Effector CD4-positive, alpha-beta T cell (primary cell): ENCODE results near the gene RFT1.
"Not testable (repeated sequence)": the region's sequence is repeated elsewhere in the genome, so short reads cannot be mapped to it uniquely, and the experiment has no call there.

Experiments used
- DNase-seq: peaks from one replicate; pipeline ENCODE4 v3.0.0-alpha.2; 2020

Gene RFT1

GRCh38 chr3:53054233-53054632 is 76.0 kb downstream of the RFT1 start:
- not testable (repeated sequence) for DNase-seq

- DNase-seq: no peak
Measured at GRCh38 chr3:53051929-53052328, 78.3 kb downstream of the RFT1 start.

DNA sequence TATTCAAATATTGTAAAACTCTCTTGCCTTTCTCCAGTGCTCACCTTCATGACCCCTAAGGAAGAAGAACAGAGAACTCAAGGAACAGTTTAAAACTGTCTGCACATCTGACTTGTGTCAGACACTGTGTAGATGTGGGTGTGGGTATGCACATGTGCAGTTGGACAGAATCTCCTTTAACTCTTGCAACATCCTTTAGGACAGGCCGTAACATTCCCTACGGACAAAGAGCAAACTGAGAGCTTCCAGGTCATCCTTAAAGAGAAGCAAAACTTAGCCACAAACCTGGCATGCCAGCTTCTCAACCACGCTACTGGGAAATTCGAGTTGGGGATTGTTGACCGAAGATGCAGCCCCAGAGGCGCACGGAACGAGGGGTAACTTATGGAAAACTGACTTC is 80.2 kb downstream of the RFT1 start:
- no peak for DNase-seq

- peak; percentile 58 for DNase-seq
Measured at GRCh38 chr3:53046171-53047170, 83.8 kb downstream of the RFT1 start.

- DNase-seq: peak; percentile 66
Measured at GRCh38 chr3:53045518-53046170, 84.6 kb downstream of the RFT1 start, which contains the start of gene SFMBT1. Gene SFMBT1 (minus strand): TSS chr3:53046073. CDS start chr3:52969128, 76,945 bp downstream.

GRCh38 chr3:53044711-53045517 is 85.3 kb downstream of the RFT1 start:
- peak; percentile 56 for DNase-seq

- no peak for DNase-seq
Measured at GRCh38 chr3:53044371-53044710, 85.9 kb downstream of the RFT1 start.

DNA sequence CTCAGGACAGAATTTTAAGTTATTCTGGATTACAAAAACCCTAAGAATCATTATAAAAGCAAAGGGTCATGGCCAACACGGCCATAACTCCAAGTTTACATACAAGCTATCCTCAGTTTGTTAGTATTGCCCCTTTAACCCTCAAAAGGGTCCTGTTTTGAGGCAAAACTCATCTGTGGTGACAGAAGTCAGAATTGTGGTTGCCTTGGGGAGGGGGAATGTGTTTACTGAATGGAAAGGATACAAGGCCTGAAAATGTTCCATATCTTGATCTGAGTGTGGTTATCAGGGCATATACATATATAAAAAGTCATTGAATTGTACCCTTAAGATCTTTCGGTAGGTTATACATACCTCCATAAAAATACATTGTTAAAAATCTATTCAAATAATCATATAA is 86.5 kb downstream of the RFT1 start:
- no peak for DNase-seq

- no peak for DNase-seq
Measured at GRCh38 chr3:53042651-53043050, 87.6 kb downstream of the RFT1 start.

GRCh38 chr3:53040351-53040820 is 89.8 kb downstream of the RFT1 start:
- no peak for DNase-seq

GRCh38 chr3:53039376-53039752 is 90.9 kb downstream of the RFT1 start:
- no peak for DNase-seq

DNA sequence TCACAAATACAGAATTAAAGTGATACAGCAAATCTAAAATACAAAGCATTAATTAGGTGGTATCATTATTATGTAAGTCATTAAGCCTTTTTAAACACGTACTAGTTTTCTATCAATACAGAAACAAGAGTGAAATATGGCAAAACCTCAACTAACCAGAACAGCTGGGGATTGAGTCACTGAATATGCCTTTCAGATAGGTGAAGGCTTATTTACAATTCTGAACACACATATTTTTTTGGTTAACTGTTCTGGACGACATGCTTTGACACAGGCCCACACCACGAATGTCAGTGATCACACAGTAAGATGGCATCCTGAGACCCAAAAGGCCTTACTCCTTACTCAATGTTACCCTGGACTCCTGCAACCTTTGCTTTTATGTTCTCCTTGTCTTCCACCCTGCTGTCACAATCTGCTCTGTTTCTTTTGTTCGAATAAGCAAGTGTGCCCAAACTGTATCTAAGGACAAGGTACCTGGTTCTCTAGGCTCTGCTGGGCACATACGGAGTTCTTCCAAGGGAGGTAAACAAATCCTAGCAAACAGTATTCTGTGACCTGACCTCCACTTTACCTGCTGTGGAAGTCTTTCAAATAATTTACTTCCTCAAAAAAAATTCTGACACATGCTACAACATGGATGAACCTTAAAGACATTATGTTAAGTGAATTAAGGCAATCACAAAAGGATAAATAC is 91.4 kb downstream of the RFT1 start:
- DNase-seq: no peak
